GM12878 (cell line): Measurements from ENCODE around the gene CEP131. TPM values are rescaled to one million over a fixed set of nuclear protein-coding genes. Genes with fewer than 3 reads are reported as not detected.

Experiments used
- ATAC-seq: fragments of 200-7000 bp; cut with Tn5 transposase; 3 replicates; pipeline ENCODE4 v1.9.1; 2020; ENCODE audit warnings: mild to moderate bottlenecking, moderate library complexity
- BruUV-seq: library from RNA; stranded (reverse); fragments of 400-500 nt; replicated peaks from 2 replicates; lab custom pipeline; 2021; lab: Mats Ljungman, UMichigan
- CTCF ChIA-PET: fragments of 300-600 bp; sonication (Branson Sonifier 250); formaldehyde crosslinking; extraction: SDS; loops from one replicate; lab custom pipeline; 2021; ENCODE audit warnings: inconsistent platforms; lab: Yijun Ruan, JAX
- POLR2A ChIA-PET: fragments of 350-600 bp; formaldehyde crosslinking; extraction: SDS; loops from one replicate; lab custom pipeline; 2021; ENCODE audit warnings: inconsistent platforms; lab: Charles Lee
- RAD21 ChIA-PET: fragments of 300-600 bp; sonication (Branson Sonifier 250); formaldehyde crosslinking; loops from one replicate; lab custom pipeline; 2023; ENCODE audit warnings: antibody characterized with exemption; ENCODE audit not compliant: unreplicated experiment; lab: Charles Lee
- SMC1A ChIA-PET: fragments of 300-600 bp; sonication (Branson Sonifier 250); formaldehyde crosslinking; loops from one replicate; lab custom pipeline; 2023; ENCODE audit not compliant: unreplicated experiment, uncharacterized antibody; lab: Charles Lee
- DNase-seq: peaks from one replicate; pipeline ENCODE4 v3.0.0-alpha.2; 2011; ENCODE audit warnings: low read depth, low spot score
- FAIRE-seq: peaks from 3 replicates; lab custom pipeline; 2011; peaks lifted over from hg19 to GRCh38; lab: Jason Lieb, UNC
- H2AFZ ChIP-seq: 2 replicates; pipeline ENCODE4 v1.6.0; 2011; ENCODE audit warnings: low read depth, low read length, control low read depth; ENCODE audit not compliant: control insufficient read depth
- H3K27ac ChIP-seq: 2 replicates; pipeline ENCODE4 v1.5.1; 2011; ENCODE audit warnings: control low read depth; ENCODE audit not compliant: control insufficient read depth, insufficient read depth
- H3K27me3 ChIP-seq, 2 experiments: replicated peaks in 1 of 2; 2 replicates each; pipeline versions ENCODE4 v1.6.0 to v1.6.1; 2011; ENCODE audit warnings: low read length in 1 of 2; ENCODE audit not compliant: control insufficient read depth in 2 of 2, insufficient read depth in 2 of 2
- H3K36me3 ChIP-seq, 2 experiments: 2 replicates each; pipeline ENCODE4 v1.5.1; 2011; ENCODE audit warnings: low read length in 1 of 2; ENCODE audit not compliant: control insufficient read depth in 2 of 2, insufficient read depth in 2 of 2
- H3K4me1 ChIP-seq: 2 replicates; pipeline ENCODE4 v1.6.1; 2011; ENCODE audit warnings: mild to moderate bottlenecking, low read length, moderate library complexity, mixed read lengths; ENCODE audit not compliant: control insufficient read depth, insufficient read depth
- H3K4me2 ChIP-seq: 2 replicates; pipeline ENCODE4 v1.6.0; 2011; ENCODE audit warnings: control low read depth; ENCODE audit not compliant: control insufficient read depth, insufficient read depth
- H3K4me3 ChIP-seq: fragments of 200-600 bp; sonication (generic); 2 replicates; pipeline ENCODE4 v1.5.1; 2016
- H3K79me2 ChIP-seq: 2 replicates; pipeline ENCODE4 v1.6.0; 2011; ENCODE audit warnings: low read length; ENCODE audit not compliant: control insufficient read depth, insufficient read depth
- H3K9ac ChIP-seq: 2 replicates; pipeline ENCODE4 v1.8.0; 2011; ENCODE audit warnings: low read length, control low read depth, mixed read lengths; ENCODE audit not compliant: control insufficient read depth, insufficient read depth
- H3K9me3 ChIP-seq: replicated peaks from 3 replicates; pipeline ENCODE4 v1.5.1; 2011; ENCODE audit warnings: mild to moderate bottlenecking, low read length; ENCODE audit not compliant: control insufficient read depth, insufficient read depth
- H4K20me1 ChIP-seq: 2 replicates; pipeline ENCODE4 v1.6.0; 2011; ENCODE audit not compliant: control insufficient read depth, insufficient read depth
- CHD1 ChIP-seq: IDR thresholded peaks from 2 replicates; pipeline ENCODE4 v1.6.1; 2012; ENCODE audit warnings: low read depth, low read length, improper control_type of control experiment
- FOS ChIP-seq: IDR thresholded peaks from 3 replicates; pipeline ENCODE4 v1.6.1; 2011; ENCODE audit warnings: borderline replicate concordance; ENCODE audit not compliant: insufficient read length; ENCODE audit errors: extremely low read depth
- HDAC2 ChIP-seq: fragments of 200-600 bp; sonication (generic); IDR thresholded peaks from 2 replicates; pipeline ENCODE4 v1.6.1; 2017
- IKZF2 ChIP-seq, 2 experiments: fragments of 450-650 bp; IDR thresholded peaks; 2 replicates each; pipeline ENCODE4 v1.6.1; 2017; ENCODE audit warnings: mild to moderate bottlenecking in 2 of 2, moderate library complexity in 2 of 2
- MLLT1 ChIP-seq: fragments of 450-650 bp; IDR thresholded peaks from 2 replicates; pipeline ENCODE4 v1.6.1; 2016; ENCODE audit warnings: mild to moderate bottlenecking
- MYB ChIP-seq: fragments of 150-350 bp; IDR thresholded peaks from 2 replicates; pipeline ENCODE4 v1.6.1; 2014; ENCODE audit warnings: mild to moderate bottlenecking, low read depth, low read length, borderline replicate concordance
- NFIC ChIP-seq: IDR thresholded peaks from 2 replicates; pipeline ENCODE4 v1.6.1; 2012; ENCODE audit warnings: low read depth, mild to moderate bottlenecking, inconsistent platforms, low read length, moderate library complexity
- ZBTB40 ChIP-seq: fragments of 450-650 bp; IDR thresholded peaks from 2 replicates; pipeline ENCODE4 v1.6.1; 2016; ENCODE audit warnings: mild to moderate bottlenecking, moderate library complexity, borderline replicate concordance
- ZNF24 ChIP-seq: fragments of 450-650 bp; IDR thresholded peaks from 2 replicates; pipeline ENCODE4 v1.6.1; 2017; ENCODE audit warnings: antibody characterized with exemption, mild to moderate bottlenecking
- WGBS: methylation state at CpG from one replicate; pipeline ENCODE4 v1.1.6; 2016; ENCODE audit warnings: low lambda C conversion rate; ENCODE audit not compliant: insufficient replicate concordance, insufficient coverage; ENCODE audit errors: missing lambda C conversion rate; 5-methylcytosine and 5-hydroxymethylcytosine counted together
- in situ Hi-C: fragments of 300-500 bp; cut with MboI; formaldehyde crosslinking; loops from 9 replicates; pipeline ENCODE4 v1.14.3; 2018; ENCODE audit warnings: mixed read lengths
- intact Hi-C: fragments of 100-400 bp; cut with micrococcal nuclease; formaldehyde crosslinking; loops from one replicate; pipeline ENCODE4 v1.14.2; 2022; ENCODE audit not compliant: unreplicated experiment
- polyA plus RNA-seq, 11 experiments: library from polyadenylated mRNA; depleted of rRNA in 4 of 11; unstranded in 6 of 11; stranded (reverse) in 5 of 11; fragments of >200 nt; fragmentation: Nextera tagmentation in 4 of 11; fragmentation: Illumina TruSeq in 1 of 11; extraction: Ambion mirVana in 4 of 11; extraction: Trizol in 1 of 11; gene quantifications; 1 replicate in 1 of 11; 2 replicates in 10 of 11; pipeline versions ENCODE4 v1.2.1 to v1.2.3, GENCODE V29; 2011 to 2016; ENCODE audit warnings: inconsistent platforms in 2 of 11, missing spikeins in 2 of 11, low read depth in 1 of 11
- total RNA-seq, 4 experiments: library from RNA; depleted of rRNA in 3 of 4; stranded (reverse); fragments of >200 nt in 3 of 4; fragmentation: Illumina TruSeq in 1 of 4; extraction: Trizol in 1 of 4; gene quantifications; 2 replicates each; pipeline versions ENCODE4 v1.2.1 to v1.2.3, GENCODE V29; 2013 to 2021

The CEP131 gene
- total and polyA plus RNA-seq, 10 of the 15 experiments (the other 5 are each of a cell fraction or from before 2014, with no cell fraction given) = 0.05 to 17.3 (median 6.7) TPM

- no peak for TF ChIP-seq HDAC2
These were observed 44.4 kb downstream of the CEP131 start (continued) for GRCh38 chr17:81178136-81179091.

- ATAC-seq (no peak), DNase-seq (no peak), FAIRE-seq (no peak)
- Histone ChIP-seq H3K4me3 (no peak overlapping the region), H3K4me1 (no peaks in the 10 kb centered on the region), H3K27me3 (no peaks in the 10 kb centered on the region), H4K20me1 (no peaks in the 10 kb centered on the region), H2AFZ (no peak overlapping the region), H3K79me2 (no peaks in the 10 kb centered on the region), H3K9ac (no peak overlapping the region), H3K9me3 (no peaks in the 10 kb centered on the region; the same call in 2 of the 3 replicates), H3K4me2 (no peak overlapping the region), H3K36me3 (no peaks in the 10 kb centered on the region), H3K27ac (no peak overlapping the region)
- ChIA-PET RAD21 (no interaction called here), CTCF (no interaction called here), POLR2A (no interaction called here), SMC1A (no interaction called here)
- intact Hi-C loops (no loop called here), in situ Hi-C loops (no loop called here)
- BruUV-seq = no TSS peak
- TF ChIP-seq FOS = no peak
- 88% methylated on average over 6 of the region's 7 CpGs for WGBS
These were observed 46.1 kb downstream of the CEP131 start for GRCh38 chr17:81176666-81177065.

DNA sequence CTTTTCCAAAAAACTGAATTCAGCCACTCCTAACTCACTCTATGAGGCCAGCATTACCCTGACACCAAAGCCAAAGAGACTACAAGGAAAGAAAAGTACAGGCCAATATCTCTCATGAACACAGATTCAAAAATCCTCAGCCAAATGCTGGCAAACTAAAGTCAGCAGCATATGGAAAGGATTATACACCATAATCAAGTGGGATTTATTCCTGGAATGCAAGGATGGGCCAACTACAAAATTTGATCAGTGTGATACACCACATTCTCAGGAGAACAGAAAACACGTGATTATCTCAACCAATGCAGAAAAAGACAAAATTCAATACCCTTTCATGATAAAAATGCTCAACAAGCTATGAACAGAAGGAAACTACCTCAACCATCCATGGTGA is 49.0 kb downstream of the CEP131 start:
- POLR2A ChIA-PET = no interaction called here
- Histone ChIP-seq H3K4me2 (no peak overlapping the region), H3K27me3 (no peaks in the 10 kb centered on the region; a peak in 2 of 4 replicates), H3K36me3 (no peaks in the 10 kb centered on the region), H3K9me3 (no peaks in the 10 kb centered on the region; the same call in 2 of the 3 replicates), H3K4me1 (no peaks in the 10 kb centered on the region), H3K9ac (no peak overlapping the region), H3K27ac (no peak overlapping the region), H3K79me2 (no peaks in the 10 kb centered on the region), H2AFZ (no peak overlapping the region), H4K20me1 (no peaks in the 10 kb centered on the region), H3K4me3 (no peak overlapping the region)
- in situ Hi-C loops (no loop called here), intact Hi-C loops (no loop called here)
- WGBS = 0% methylated on average over 1 of the region's 1 CpG
- ATAC-seq (no peak), DNase-seq (no peak), FAIRE-seq (no peak)
- CTCF ChIA-PET = no interaction called here
- BruUV-seq = no TSS peak
- RAD21 ChIA-PET = no interaction called here
- SMC1A ChIA-PET = no interaction called here
- TF ChIP-seq ZBTB40 = no peak
- TF ChIP-seq NFIC = no peak
- no peak for TF ChIP-seq MLLT1
- TF ChIP-seq IKZF2 (IDR thresholded peaks at IDR 0.05) = no peak
- no peak for TF ChIP-seq MYB
- no peak for TF ChIP-seq CHD1
- no peak for TF ChIP-seq ZNF24
